ENCODE results near the gene ISL2. TPM values are rescaled to one million over a fixed set of nuclear protein-coding genes. Genes with fewer than 3 reads are reported as not detected.

Gene ISL2
- total RNA-seq, 1 experiment from 2014 or later: 0.15 TPM

DNA sequence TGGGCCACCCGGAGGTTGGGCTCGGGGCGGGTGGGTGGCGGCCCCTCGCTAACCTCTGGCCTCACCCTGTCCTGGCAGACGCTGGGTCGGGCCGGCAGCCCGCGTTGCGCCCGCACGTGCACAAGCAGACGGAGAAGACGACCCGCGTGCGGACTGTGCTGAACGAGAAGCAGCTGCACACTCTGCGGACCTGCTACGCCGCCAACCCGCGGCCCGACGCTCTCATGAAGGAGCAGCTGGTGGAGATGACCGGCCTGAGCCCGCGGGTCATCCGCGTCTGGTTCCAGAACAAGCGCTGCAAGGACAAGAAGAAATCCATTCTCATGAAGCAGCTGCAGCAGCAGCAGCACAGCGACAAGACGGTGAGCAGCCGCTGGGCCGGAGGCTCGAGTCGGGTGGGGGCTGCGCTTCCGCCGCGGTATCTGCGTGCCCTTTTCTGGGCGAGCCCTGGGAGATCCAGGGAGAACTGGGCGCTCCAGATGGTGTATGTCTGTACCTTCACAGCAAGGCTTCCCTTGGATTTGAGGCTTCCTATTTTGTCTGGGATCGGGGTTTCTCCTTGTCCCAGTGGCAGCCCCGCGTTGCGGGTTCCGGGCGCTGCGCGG, 3.7 kb downstream of the ISL2 start:
- H3K27me3 ChIP-seq (ENCODE audit: insufficient read depth, low read length): peaks cover 80% of the 10 kb centered on the region
- no CpG with 5 or more reads among the region's 53 CpGs for WGBS (ENCODE audit: extremely low coverage, insufficient read length, low lambda C conversion rate)
- H3K14ac ChIP-seq (ENCODE audit: insufficient read depth, low read length): no peak overlapping the region
- H2AFZ ChIP-seq (ENCODE audit: low read length): no peak overlapping the region
- H2BK20ac ChIP-seq (ENCODE audit: low read depth, low read length, poor library complexity, severe bottlenecking): no peak overlapping the region
- peak; percentile 47 for DNase-seq
- H3K23me2 ChIP-seq (ENCODE audit: insufficient read length, low read depth, low read length, poor library complexity, severe bottlenecking): peaks cover 13% of the 10 kb centered on the region
- no peak overlapping the region for H3K27ac Mint-ChIP-seq
- no peak overlapping the region for H2BK15ac ChIP-seq (ENCODE audit: low read depth, low read length)
- TF ChIP-seq, protein P1, sequence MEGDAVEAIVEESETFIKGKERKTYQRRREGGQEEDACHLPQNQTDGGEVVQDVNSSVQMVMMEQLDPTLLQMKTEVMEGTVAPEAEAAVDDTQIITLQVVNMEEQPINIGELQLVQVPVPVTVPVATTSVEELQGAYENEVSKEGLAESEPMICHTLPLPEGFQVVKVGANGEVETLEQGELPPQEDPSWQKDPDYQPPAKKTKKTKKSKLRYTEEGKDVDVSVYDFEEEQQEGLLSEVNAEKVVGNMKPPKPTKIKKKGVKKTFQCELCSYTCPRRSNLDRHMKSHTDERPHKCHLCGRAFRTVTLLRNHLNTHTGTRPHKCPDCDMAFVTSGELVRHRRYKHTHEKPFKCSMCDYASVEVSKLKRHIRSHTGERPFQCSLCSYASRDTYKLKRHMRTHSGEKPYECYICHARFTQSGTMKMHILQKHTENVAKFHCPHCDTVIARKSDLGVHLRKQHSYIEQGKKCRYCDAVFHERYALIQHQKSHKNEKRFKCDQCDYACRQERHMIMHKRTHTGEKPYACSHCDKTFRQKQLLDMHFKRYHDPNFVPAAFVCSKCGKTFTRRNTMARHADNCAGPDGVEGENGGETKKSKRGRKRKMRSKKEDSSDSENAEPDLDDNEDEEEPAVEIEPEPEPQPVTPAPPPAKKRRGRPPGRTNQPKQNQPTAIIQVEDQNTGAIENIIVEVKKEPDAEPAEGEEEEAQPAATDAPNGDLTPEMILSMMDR (conservative IDR thresholded peaks at IDR 0.05): no peak
- no peak overlapping the region for H3K9ac ChIP-seq (ENCODE audit: extremely low read depth, insufficient read length, low read length)
- peaks cover 27 to 54% of the 10 kb centered on the region in 2 experiments for H3K4me1 Mint-ChIP-seq
- H4K91ac ChIP-seq (ENCODE audit: insufficient read length, low read depth, low read length): no peak overlapping the region
- peaks cover 98% of the 10 kb centered on the region for H3K27me3 Mint-ChIP-seq (ENCODE audit: low read depth)
- no peak overlapping the region for H2AK5ac ChIP-seq (ENCODE audit: insufficient read length, low read length)
- no peak overlapping the region for H3K4ac ChIP-seq (ENCODE audit: low read depth, low read length)
- H3K4me2 ChIP-seq (ENCODE audit: insufficient read depth, insufficient read length, low read length): peak overlapping the region; percentile 51
- H3K9me3 ChIP-seq (ENCODE audit: control insufficient read depth, low read depth, low read length): no peaks in the 10 kb centered on the region
- no peak overlapping the region for H4K8ac ChIP-seq (replicated peaks; ENCODE audit: insufficient read length, low read depth, low read length)
- H3K9me3 Mint-ChIP-seq: peaks cover 6 to 23% of the 10 kb centered on the region in 2 experiments; a peak in 4 of 5 replicates
- no peak overlapping the region for H3K18ac ChIP-seq (ENCODE audit: insufficient read length, low read depth, low read length)
- H3K23ac ChIP-seq (ENCODE audit: insufficient read length, low read depth, low read length): no peak overlapping the region
- H3K27ac ChIP-seq (ENCODE audit: insufficient read length, low read depth, low read length): no peak overlapping the region
- H3K79me2 ChIP-seq (ENCODE audit: insufficient read depth, low read length): no peaks in the 10 kb centered on the region
- peaks cover 0 to 2% (median 0%) of the 10 kb centered on the region in 3 experiments; a peak in 1 of 7 replicates for H3K36me3 Mint-ChIP-seq (ENCODE audit: insufficient read depth in 1 of 3, low read depth in 3 of 3)
- H4K5ac ChIP-seq (ENCODE audit: insufficient read length, low read depth, low read length): no peak overlapping the region
- no peak overlapping the region for H2BK120ac ChIP-seq (ENCODE audit: low read depth, low read length, poor library complexity, severe bottlenecking)
- no peaks in the 10 kb centered on the region for H3K79me1 ChIP-seq (ENCODE audit: insufficient read depth, low read depth, low read length, poor library complexity, severe bottlenecking)
- H3T11ph ChIP-seq (ENCODE audit: low read length): no peak overlapping the region
- no peak overlapping the region for H2BK12ac ChIP-seq (ENCODE audit: insufficient read length, low read depth, low read length)
- no peak overlapping the region for H3K56ac ChIP-seq (ENCODE audit: insufficient read length, low read depth, low read length)
- H3K4me1 ChIP-seq (ENCODE audit: insufficient read depth, low read length): peaks cover 3% of the 10 kb centered on the region; the same call in 1 of the 2 replicates
- no peak overlapping the region for H2BK5ac ChIP-seq (ENCODE audit: insufficient read length, low read length)
- no peaks in the 10 kb centered on the region for H4K20me1 ChIP-seq (ENCODE audit: control insufficient read depth, insufficient read depth, insufficient read length)
- H3K4me3 Mint-ChIP-seq: peak overlapping the region; percentile 39 to 88

Measured in H9 (cell line).